NB4 (cell line): ENCODE data around the gene LY6G5B.

Experiments used
- DNase-seq: peaks from one replicate; pipeline ENCODE4 v3.0.0; 2010; ENCODE audit warnings: low read depth
- H3K4me3 ChIP-seq: one replicate; pipeline ENCODE4 v1.5.1; 2011; ENCODE audit warnings: mild to moderate bottlenecking, low read depth, low read length, moderate library complexity
- MYC ChIP-seq: IDR thresholded peaks from 2 replicates; pipeline ENCODE4 v1.6.1; 2011; ENCODE audit warnings: low read depth, low read length
- POLR2A ChIP-seq: IDR thresholded peaks from 2 replicates; pipeline ENCODE4 v1.6.1; 2011; ENCODE audit warnings: mild to moderate bottlenecking; ENCODE audit not compliant: insufficient read length; ENCODE audit errors: extremely low read depth
- TF ChIP-seq, protein P1 (sequence below): IDR thresholded peaks from 2 replicates; pipeline ENCODE4 v1.6.1; 2011; ENCODE audit warnings: low read depth, low read length
- TF ChIP-seq, protein P2 (sequence below): IDR thresholded peaks from one replicate; pipeline ENCODE4 v1.5.1; 2012; ENCODE audit warnings: low read depth, low read length

LY6G5B gene

DNA sequence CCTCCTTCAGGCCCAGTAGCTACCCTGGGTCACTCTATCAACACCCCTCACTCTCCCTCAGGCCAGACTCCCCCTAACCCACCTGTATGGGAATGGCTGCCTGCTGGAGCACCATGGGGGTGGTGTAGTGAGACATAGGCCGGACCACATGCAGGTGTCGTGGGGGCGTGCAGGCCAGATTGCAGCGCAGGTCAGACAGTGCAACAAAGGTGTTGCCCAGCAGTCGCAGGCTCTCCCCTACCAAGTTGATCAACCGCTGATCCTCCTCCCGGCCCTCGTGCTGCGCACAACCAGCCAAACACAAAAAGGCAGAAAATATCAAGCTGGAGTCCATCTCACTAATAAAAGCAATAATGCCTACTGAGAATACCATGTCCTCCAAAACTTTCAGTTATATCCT is 24.5 kb upstream of the LY6G5B start:
- H3K4me3 ChIP-seq = no peak overlapping the region
- no peak for DNase-seq

DNA sequence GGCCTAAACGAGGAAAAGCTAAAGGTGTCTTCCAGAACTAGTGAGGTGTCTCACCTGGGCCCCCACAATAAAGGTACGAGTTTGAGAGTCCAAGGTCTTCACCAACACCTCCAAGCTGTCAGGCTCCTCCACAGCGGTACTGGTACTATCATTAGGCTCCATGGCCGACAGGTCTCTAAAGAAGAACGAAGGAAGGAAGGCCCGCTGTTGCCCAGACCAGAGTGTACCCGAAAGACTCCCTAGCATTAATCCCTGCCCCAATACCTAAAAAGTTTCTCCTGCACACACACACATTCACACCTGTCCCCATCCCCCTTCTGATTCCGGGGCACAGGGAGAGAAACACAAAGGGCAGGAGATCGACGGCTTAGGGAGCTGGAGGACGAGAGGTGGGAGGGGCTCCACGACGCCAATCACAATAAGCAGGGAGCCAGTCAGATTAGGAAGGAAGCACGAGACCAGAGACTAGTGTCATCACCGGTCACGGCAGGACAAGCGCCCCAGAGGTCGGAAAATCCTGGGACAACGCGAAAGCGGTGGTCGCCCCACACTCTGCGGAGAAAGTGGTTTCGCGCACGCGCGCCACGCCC is 18.1 kb upstream of the LY6G5B start:
- peak overlapping the region; percentile 76 for H3K4me3 ChIP-seq
- peak; percentile 78 for DNase-seq
- TF ChIP-seq MYC = no peak
- TF ChIP-seq, protein P1, sequence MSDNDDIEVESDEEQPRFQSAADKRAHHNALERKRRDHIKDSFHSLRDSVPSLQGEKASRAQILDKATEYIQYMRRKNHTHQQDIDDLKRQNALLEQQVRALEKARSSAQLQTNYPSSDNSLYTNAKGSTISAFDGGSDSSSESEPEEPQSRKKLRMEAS = peak; percentile 35; the same call in 1 of the 2 replicates

More for the DNA sequence above, 24.5 kb upstream of the LY6G5B start:
- TF ChIP-seq POLR2A (no peak), MYC (no peak)
- TF ChIP-seq, protein P1 = no peak
- TF ChIP-seq, protein P2, sequence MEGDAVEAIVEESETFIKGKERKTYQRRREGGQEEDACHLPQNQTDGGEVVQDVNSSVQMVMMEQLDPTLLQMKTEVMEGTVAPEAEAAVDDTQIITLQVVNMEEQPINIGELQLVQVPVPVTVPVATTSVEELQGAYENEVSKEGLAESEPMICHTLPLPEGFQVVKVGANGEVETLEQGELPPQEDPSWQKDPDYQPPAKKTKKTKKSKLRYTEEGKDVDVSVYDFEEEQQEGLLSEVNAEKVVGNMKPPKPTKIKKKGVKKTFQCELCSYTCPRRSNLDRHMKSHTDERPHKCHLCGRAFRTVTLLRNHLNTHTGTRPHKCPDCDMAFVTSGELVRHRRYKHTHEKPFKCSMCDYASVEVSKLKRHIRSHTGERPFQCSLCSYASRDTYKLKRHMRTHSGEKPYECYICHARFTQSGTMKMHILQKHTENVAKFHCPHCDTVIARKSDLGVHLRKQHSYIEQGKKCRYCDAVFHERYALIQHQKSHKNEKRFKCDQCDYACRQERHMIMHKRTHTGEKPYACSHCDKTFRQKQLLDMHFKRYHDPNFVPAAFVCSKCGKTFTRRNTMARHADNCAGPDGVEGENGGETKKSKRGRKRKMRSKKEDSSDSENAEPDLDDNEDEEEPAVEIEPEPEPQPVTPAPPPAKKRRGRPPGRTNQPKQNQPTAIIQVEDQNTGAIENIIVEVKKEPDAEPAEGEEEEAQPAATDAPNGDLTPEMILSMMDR = no peak

DNA sequence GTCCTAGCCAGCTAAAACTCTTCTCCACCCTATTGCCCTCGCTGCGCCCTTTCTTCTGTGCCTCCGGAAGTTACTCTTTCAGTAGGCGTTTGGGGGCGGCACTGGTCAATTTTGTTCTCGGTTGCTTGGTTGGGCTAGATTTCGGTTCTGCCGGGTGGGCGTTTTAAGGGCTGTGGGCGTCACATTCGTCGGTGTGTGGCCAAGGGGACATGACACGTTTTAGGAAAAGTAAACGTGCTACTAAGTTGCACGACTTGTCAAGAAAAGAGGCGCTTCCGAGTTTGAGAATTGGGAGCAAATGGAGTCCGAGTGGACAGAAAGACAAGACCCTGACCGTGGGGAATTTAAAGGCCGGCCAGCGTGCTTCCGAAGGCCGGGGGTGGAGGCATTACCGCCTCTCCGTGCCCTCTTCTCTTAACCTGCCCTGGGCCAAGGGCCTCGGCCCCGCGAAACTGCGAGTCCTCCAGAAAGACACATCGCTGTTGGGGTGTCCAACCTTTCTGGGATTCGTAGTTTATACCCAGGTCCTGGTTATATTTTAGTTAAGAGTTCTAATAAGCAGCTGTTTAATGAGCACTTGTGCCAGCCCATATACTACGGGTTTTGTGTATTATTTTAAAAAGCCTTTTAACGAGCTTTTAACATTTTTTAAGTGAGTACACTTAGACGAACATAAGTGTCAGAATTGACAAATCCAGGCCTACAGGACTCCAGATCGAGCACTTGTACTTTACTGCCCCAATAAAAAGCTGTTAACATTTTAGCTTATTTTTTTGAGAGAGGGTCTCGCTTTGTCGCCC is 16.7 kb upstream of the LY6G5B start:
- peak overlapping the region; percentile 76 for H3K4me3 ChIP-seq
- peak; percentile 97 for DNase-seq
- TF ChIP-seq, protein P1 = peak; percentile 69
- TF ChIP-seq POLR2A (peak; percentile 10), MYC (peak; percentile 81; the same call in 1 of the 2 replicates)
- TF ChIP-seq, protein P2 = no peak

DNA sequence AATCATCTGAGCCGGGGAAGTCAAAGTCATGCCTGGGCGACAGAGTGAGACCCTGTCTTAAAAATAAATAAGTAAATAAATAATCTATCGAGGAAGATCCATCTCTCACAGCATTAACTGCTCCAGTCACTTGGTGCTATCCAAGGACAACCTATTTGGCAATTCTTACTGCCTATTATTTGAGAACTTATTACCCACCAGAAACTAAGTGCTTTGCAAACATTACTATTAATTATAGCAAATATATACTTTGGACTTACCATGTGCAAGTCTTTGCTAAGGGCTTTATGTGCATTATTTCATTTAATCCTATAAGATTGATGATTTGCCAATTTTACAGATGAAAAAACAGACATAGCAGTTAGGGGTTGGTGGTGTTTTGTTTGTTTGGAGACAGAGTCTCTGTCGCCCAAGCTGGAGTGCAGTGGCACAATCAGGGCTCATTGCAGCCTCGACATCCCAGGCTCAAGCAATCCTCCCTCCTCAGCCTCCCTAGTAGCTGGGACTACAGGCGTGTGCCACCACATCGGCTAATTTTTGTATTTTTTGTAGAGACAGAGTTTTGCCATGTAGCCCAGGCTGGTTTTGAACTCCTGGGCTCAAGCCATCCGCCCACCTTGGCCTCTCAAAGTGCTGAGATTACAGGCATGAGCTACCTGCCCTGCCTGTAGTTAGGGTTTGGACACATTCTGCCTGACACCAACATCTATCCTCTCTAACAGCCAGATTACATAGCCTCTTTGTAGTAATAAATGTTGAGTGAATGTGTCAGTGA is 15.0 kb upstream of the LY6G5B start:
- no peak for DNase-seq
- TF ChIP-seq, protein P2 = no peak
- no peak overlapping the region for H3K4me3 ChIP-seq

- DNase-seq = no peak
- TF ChIP-seq MYC (no peak), POLR2A (no peak)
- H3K4me3 ChIP-seq = no peak within 1 kb of the TSS
Measured at GRCh38 chr6:31655349-31656237, 14.2 kb upstream of the LY6G5B start, which contains the start of gene APOM. Gene APOM, plus strand, starts transcription at chr6:31655894. Its CDS starts 73 bp downstream, at chr6:31655967.

- H3K4me3 ChIP-seq = peak overlapping the region; percentile 11
- peak; percentile 37 for DNase-seq
- TF ChIP-seq, protein P2 = no peak
- TF ChIP-seq, protein P1 = no peak
- TF ChIP-seq MYC (no peak), POLR2A (no peak)
Measured at GRCh38 chr6:31657406-31658157, 12.2 kb upstream of the LY6G5B start.
